Stimulated activated naive CD8-positive, alpha-beta T cell treated with anti-CD3 and anti-CD28 coated beads, Interleukin-15, amount 100 ng/mL, for 72 hours (primary cell): ENCODE results near the gene SLC9C2.
"Not testable (repeated sequence)": the region's sequence is repeated elsewhere in the genome, so short reads cannot be mapped to it uniquely, and the experiment has no call there.

Source experiments
- ATAC-seq: fragments of 150-1000 bp; cut with Tn5 transposase; 2 replicates; pipeline ENCODE4 v1.10.0; 2021; ENCODE audit warnings: mild to moderate bottlenecking, moderate library complexity
- DNase-seq, 2 donors: peaks; one replicate each; pipeline ENCODE4 v3.0.0; 2021 to 2022
- H3K27ac Mint-ChIP-seq, 2 donors: one replicate each; pipeline ENCODE4 v1.8.0; 2022; ENCODE audit warnings: mild to moderate bottlenecking in 2 of 2, mixed read lengths in 2 of 2, moderate library complexity in 2 of 2
- H3K27me3 Mint-ChIP-seq: one replicate; pipeline ENCODE4 v1.8.0; 2022; ENCODE audit warnings: mixed read lengths
- H3K4me1 Mint-ChIP-seq: one replicate; pipeline ENCODE4 v1.8.0; 2022; ENCODE audit warnings: mild to moderate bottlenecking, mixed read lengths
- H3K4me3 Mint-ChIP-seq, 2 donors: one replicate each; pipeline ENCODE4 v1.8.0; 2022; ENCODE audit warnings: mild to moderate bottlenecking in 2 of 2, mixed read lengths in 2 of 2, moderate library complexity in 1 of 2
- H3K9me3 Mint-ChIP-seq, 2 donors: one replicate each; pipeline ENCODE4 v1.8.0; 2022; ENCODE audit warnings: mixed read lengths in 2 of 2

SLC9C2 gene

DNA sequence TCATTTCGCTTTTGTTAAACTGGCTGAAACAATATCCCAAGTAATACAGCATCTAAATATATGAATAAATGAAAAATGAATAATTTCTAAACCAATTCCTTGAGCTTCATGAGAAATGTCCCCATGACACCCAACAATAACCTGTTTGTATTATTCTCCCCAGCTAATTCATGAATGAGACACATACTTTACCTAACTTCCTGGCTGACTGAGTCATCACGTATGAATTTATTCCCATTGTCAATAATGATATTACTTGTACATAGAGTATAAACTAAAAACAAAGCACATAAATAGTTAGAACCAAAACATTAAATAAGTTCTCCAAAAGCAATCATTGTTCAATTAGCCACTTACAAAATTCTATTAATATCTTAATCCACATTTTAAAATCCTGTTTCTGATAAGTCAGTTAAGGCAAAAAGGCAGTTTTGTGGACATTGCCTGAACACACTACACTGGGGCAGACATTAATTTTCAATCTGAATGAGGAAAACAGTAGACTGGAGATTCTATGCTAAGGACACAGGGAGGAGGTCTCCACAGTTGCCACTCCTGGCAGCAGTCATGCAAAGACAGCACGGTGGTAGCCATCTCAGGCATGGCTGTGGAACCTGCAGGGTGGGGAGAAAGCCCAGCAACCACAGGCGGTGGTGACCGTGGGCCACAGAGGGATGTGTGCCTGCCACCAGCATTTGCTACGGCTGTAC, 48.2 kb downstream of the SLC9C2 start:
- ATAC-seq (no peak), DNase-seq (no peak)
- H3K27ac Mint-ChIP-seq = peak overlapping the region in 1 of 2 donors; percentile 5
- H3K9me3 Mint-ChIP-seq = no peaks in the 10 kb centered on the region
- H3K4me3 Mint-ChIP-seq = no peak overlapping the region
- H3K4me1 Mint-ChIP-seq = peaks cover 63% of the 10 kb centered on the region
- no peaks in the 10 kb centered on the region for H3K27me3 Mint-ChIP-seq

DNA sequence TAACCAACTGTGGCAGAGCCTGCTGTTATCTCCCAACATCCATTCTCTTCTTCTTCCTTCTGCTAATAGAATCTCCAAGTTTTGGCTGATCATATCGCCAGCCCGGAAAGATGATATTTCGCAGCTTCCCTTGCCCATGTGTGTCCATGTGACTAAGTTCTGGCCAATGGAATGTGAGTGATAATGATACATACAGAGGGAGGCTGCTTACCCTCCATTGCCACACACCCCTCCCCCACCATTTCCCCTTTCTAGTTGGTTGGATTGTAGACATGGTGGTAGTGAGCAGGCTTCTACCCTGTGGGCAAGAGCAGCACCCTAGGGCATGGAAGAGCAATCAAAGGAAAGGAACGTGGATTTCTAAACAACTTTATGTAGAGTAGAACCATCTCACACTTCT, 48.8 kb downstream of the SLC9C2 start:
- H3K4me1 Mint-ChIP-seq = peaks cover 66% of the 10 kb centered on the region
- no peak overlapping the region for H3K27ac Mint-ChIP-seq
- ATAC-seq (no peak), DNase-seq (no peak)
- H3K9me3 Mint-ChIP-seq = no peaks in the 10 kb centered on the region
- H3K4me3 Mint-ChIP-seq = no peak overlapping the region
- H3K27me3 Mint-ChIP-seq = no peaks in the 10 kb centered on the region

DNA sequence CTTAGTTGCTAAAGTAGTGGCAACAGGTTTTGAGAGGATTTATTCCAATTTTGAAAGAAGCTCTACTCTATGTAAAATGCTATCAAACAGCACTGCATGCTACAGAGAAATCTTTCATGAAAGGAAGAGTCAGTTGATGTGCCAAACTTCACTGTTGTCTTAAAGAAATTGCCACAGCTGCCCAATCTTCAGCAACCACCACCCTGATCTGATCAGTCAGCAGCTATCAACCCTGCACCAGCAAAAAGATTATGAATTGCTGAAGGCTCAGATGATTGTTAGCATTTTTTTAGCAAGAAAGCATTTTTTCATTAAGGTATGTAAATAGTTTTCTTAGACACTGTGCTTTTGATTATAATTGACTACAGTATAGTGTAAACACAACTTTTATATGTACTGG, 49.6 kb downstream of the SLC9C2 start:
- Mint-ChIP-seq H3K4me3 (no peak overlapping the region), H3K4me1 (peaks cover 67% of the 10 kb centered on the region), H3K27me3 (no peaks in the 10 kb centered on the region), H3K9me3 (no peaks in the 10 kb centered on the region), H3K27ac (no peak overlapping the region)
- DNase-seq (no peak), ATAC-seq (no peak)

DNA sequence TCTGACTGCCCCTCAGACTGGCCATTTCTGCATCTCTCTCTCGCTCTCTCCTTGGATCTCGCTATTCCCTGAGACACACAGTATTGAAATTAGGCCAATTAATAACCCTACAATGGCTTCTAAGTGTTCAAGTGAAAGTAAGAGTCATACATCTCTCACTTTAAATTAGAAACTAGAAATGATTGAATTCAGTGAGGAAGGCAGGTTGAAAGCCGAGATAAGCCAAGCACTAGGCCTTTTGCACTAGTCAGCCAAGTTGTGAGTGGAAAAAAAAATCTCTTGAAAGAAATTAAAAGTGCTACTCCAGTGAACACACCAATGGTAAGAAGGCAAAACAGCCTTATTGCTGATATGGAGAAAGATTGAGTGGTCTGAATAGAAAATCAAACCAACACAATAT, 51.2 kb downstream of the SLC9C2 start:
- Mint-ChIP-seq H3K4me3 (peak overlapping the region; percentile 23 to 47), H3K27ac (peak overlapping the region in 1 of 2 donors; percentile 62), H3K27me3 (no peaks in the 10 kb centered on the region), H3K4me1 (peaks cover 67% of the 10 kb centered on the region), H3K9me3 (no peaks in the 10 kb centered on the region)
- ATAC-seq (peak; percentile 17), DNase-seq (no peak)

DNA sequence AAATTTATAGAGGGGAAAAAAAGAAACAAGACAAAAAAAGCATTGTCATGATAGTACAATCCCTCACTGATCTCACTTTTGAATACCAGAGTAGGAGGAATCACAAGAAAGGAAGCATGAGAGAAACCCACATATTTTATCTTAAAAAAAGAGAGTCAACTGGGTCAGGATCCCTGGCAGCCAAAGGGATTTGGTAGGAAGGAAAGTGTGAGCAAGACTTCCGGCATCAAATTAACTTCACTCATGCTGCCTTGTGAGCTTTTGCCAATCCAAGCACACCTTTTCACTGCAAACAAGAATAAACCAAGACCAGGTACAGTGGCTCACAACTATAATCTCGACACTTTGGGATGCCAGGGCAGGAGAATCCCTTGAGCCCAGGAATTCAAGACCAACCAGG, 53.1 kb downstream of the SLC9C2 start:
- no peak for DNase-seq
- Mint-ChIP-seq H3K4me3 (no peak overlapping the region), H3K27me3 (no peaks in the 10 kb centered on the region), H3K27ac (no peak overlapping the region), H3K4me1 (peaks cover 58% of the 10 kb centered on the region), H3K9me3 (no peaks in the 10 kb centered on the region)
- ATAC-seq = no peak

DNA sequence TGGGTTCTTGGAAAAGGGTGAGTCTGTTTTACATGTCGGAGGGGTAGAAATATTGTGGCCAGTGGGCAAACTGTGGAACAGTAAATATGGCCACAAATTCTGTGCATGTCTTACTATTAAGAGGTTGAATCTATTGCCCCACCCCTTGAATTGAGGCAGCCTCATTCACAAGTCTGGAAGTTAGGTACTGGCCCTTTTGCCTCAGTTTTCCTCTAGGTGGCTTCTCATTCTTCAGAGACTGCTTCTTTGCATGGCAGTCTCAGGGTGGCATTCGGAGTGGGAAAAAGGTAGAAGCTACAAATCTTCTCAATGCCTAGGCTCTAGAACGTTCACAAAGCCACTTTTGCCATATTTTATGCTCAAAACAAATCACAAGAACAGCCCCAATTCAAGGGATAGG, 57.2 kb downstream of the SLC9C2 start:
- Mint-ChIP-seq H3K4me3 (no peak overlapping the region), H3K27ac (no peak overlapping the region), H3K27me3 (no peaks in the 10 kb centered on the region), H3K9me3 (no peaks in the 10 kb centered on the region), H3K4me1 (peaks cover 24% of the 10 kb centered on the region)
- DNase-seq (no peak), ATAC-seq (no peak)

DNA sequence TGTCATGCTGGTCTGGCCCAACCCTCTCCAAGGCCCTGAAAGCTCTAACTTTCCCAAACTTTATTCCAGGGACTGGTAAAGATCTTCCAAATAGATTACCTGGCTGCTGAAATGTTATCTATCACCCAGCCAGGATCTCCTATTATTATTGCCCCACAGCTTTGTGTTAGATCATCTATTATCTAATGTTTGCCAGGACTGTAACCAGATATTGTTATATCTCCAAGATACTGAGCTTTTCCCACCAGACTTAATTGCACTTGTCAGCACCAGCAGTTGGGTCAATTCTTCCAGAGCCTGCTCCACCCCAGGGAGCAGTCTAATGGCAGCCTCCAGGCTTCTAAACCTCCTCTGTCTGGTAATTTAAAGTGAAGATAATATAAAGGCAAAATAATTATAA, 66.6 kb downstream of the SLC9C2 start:
- H3K9me3 Mint-ChIP-seq = peaks cover 5 to 7% of the 10 kb centered on the region in 2 donors
- H3K27me3 Mint-ChIP-seq = no peaks in the 10 kb centered on the region
- DNase-seq = no peak
- no peak overlapping the region for H3K27ac Mint-ChIP-seq
- H3K4me1 Mint-ChIP-seq = peaks cover 15% of the 10 kb centered on the region
- ATAC-seq = no peak
- H3K4me3 Mint-ChIP-seq = no peak overlapping the region

DNA sequence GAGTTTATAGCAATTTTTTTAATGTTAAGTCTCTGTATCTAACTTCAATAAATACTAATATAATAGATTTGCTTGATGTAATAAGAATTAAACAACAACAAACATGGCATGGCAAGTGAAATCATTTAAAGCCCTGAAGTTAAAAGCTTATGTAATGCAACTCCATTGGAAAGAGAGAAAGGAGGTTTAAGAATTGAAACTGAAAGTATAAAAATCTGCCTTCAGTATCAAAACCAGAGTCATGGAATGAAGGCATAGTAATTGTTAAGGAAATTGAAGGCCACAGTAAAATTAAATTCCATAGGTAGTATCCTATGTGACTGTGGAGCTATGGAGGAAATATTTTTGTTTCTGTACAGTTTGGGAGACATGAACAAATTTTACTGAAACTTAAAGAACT, 70.6 kb downstream of the SLC9C2 start:
- no peaks in the 10 kb centered on the region for H3K9me3 Mint-ChIP-seq
- no peak overlapping the region for H3K27ac Mint-ChIP-seq
- H3K27me3 Mint-ChIP-seq = no peaks in the 10 kb centered on the region
- peaks cover 42% of the 10 kb centered on the region for H3K4me1 Mint-ChIP-seq
- DNase-seq = no peak
- ATAC-seq = no peak
- H3K4me3 Mint-ChIP-seq = no peak overlapping the region

DNA sequence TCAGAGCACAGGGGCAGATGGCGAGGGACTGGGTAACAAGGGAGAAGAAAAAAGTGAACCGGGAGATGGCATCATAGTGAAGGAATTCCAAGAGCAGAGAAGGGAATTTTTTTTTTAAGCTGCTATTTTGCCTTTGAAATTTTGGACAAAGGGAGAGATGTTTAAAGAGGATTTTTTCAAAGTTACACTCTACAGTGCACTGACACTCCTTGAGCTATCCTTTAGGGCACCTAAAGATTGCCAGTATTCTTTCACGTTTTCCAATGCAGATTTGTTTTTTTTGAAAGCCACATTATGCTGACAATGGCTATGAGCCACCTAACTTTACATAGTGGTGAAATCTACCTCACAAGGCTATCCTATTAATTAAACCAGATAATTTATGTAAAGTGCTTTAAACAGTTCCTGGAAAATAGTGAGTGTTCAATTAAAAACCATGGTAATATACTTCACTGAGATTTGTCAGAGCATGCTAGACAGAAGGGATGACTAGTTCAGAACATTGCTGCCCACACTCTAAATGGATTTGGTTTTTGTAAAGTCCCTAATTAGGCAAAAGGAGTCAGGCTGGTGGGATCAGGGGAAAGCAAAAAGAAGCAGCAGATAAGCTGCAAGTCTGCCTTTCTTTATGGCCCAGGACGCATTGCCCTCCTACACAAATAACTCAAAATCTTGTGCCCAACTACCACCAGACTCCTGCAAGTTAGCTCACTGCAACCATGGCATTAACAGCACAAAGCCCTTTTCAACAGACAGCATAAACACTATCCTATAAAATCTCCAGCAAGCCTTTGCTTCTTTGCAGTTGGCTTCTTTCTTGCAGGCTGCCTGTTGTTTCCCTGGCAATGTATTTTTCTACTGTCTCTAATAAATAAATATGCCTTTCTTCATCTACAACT, 71.8 kb downstream of the SLC9C2 start:
- no peak for DNase-seq
- H3K27me3 Mint-ChIP-seq = no peaks in the 10 kb centered on the region
- no peak overlapping the region for H3K4me3 Mint-ChIP-seq

DNA sequence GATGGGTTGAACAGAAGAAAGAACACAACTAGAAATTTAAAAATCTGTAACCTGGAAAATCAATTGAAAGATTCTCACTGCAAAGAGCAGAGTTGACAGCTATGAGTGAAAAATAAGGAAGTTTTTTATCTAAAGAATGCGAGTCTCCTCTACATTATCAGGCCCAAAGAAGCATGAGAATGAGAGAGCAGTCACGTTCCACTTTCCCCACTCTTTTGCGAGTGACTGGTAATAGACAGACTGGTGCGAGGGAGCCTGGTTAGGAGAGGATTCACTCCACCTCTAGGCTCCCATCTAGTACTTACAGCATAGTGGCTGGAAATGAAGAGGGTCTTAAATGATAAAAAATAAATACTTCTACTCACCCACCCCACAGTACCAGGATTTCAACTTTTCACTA, 73.8 kb downstream of the SLC9C2 start:
- H3K4me1 Mint-ChIP-seq = peaks cover 51% of the 10 kb centered on the region
- H3K27ac Mint-ChIP-seq = no peak overlapping the region
- H3K9me3 Mint-ChIP-seq = peaks cover 0 to 5% of the 10 kb centered on the region in 2 donors
- H3K4me3 Mint-ChIP-seq = no peak overlapping the region
- DNase-seq (no peak), ATAC-seq (no peak)
- H3K27me3 Mint-ChIP-seq = no peaks in the 10 kb centered on the region

More for the DNA sequence above, 71.8 kb downstream of the SLC9C2 start:
- Mint-ChIP-seq H3K27ac (no peak overlapping the region), H3K4me1 (peaks cover 47% of the 10 kb centered on the region), H3K9me3 (peaks cover 0 to 4% of the 10 kb centered on the region in 2 donors)
- ATAC-seq = peak; percentile 40

DNA sequence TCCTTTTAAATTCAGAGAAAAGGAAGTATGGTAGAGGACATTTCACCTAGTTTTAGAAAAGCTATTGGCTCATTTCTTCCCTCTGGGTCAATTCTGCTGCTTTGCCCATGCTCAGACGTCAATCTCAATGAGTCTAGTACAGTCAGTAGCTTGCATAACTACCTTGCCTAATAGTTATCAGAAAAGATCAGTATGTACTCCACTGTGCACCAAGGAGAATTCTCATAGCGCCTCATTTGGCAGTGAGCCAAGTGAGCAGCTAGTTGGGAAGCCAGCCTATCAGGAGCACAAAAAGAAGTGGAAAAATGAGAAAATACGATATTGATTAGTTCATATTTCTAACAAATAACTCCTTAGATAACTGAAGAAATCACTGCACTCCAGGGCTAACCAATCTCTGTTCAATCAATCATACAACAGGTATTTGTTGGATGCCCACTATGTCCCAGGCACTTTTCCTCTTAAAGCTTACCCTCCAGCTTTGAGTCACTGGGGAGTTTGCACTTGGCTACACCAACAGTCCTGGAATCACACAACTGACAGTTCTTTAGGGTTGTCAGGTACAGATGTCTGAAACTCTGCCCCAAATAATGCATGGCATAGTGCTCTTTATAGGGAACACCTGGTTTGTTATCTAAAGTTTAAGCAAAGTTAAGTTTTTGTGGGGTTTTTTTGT, 75.6 kb downstream of the SLC9C2 start:
- no peak for DNase-seq
- Mint-ChIP-seq H3K4me3 (no peak overlapping the region), H3K27ac (no peak overlapping the region), H3K4me1 (peaks cover 47% of the 10 kb centered on the region), H3K9me3 (peaks cover 0 to 5% of the 10 kb centered on the region in 2 donors), H3K27me3 (no peaks in the 10 kb centered on the region)
- ATAC-seq = no peak

DNA sequence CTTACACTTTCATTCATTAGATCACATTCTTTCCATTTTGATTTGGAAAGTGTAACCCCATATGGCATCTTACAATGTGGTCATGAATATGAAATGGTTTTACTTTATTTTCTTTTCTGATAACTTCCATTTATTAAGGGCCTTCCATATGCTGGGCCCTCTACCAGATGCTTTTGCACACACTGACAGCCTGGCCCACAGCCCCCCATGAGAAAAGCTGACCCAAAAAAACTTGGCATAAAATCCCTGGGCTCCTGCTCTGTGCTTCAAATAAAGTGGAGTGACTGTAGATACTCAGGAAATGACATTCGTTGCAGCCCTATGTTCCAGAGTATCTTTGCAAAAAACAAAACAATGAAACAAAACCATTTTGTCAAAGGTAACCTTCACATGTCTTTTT, 76.9 kb downstream of the SLC9C2 start:
- DNase-seq = no peak
- Mint-ChIP-seq H3K27me3 (no peaks in the 10 kb centered on the region), H3K4me1 (peaks cover 33% of the 10 kb centered on the region), H3K9me3 (peaks cover 0 to 5% of the 10 kb centered on the region in 2 donors), H3K27ac (no peak overlapping the region), H3K4me3 (no peak overlapping the region)
- no peak for ATAC-seq

DNA sequence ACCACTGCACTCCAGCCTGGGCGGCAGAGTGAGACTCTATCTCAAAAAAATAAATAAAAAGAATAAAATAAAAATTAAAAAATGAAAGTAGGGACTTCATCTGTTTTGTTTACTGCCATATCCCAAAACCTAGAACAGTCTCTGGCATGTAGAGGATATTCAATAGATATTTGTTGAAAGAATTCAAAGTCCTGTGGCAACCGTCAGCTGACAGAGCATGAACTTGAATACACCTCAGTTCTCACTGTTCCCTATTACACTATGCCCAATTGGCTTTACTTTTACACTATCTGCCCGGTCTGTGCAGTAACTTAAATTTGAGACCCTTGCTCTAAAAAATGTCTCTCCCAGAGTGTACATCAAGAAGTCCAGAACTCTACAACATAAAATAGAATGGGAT, 79.5 kb downstream of the SLC9C2 start:
- Mint-ChIP-seq H3K4me3 (no peak overlapping the region), H3K27ac (no peak overlapping the region), H3K9me3 (peaks cover 0 to 5% of the 10 kb centered on the region in 2 donors), H3K4me1 (peaks cover 18% of the 10 kb centered on the region), H3K27me3 (no peaks in the 10 kb centered on the region)
- ATAC-seq = no peak
- DNase-seq = no peak

DNA sequence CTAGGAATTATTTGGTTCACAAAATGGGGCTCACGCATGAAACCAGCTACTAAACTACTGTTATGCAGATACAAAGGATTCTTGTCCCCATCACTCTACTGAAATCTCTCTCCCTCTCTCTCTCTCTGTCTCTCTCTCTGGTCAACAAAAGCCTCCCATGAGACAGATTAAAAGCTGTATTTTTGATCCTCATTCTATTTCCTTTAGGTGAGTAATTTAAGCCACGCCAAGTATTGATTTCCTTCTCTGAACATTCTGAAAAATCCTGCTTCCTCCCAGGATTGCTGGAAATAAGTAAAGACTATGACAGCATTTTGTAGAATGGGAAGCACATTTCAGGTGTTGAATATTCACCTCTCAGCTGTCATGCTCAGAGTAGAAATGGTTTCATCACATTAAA, 82.1 kb downstream of the SLC9C2 start:
- Mint-ChIP-seq H3K4me3 (no peak overlapping the region), H3K27me3 (no peaks in the 10 kb centered on the region), H3K9me3 (peaks cover 0 to 2% of the 10 kb centered on the region in 2 donors), H3K4me1 (peaks cover 9% of the 10 kb centered on the region), H3K27ac (no peak overlapping the region)
- DNase-seq (no peak), ATAC-seq (no peak)

DNA sequence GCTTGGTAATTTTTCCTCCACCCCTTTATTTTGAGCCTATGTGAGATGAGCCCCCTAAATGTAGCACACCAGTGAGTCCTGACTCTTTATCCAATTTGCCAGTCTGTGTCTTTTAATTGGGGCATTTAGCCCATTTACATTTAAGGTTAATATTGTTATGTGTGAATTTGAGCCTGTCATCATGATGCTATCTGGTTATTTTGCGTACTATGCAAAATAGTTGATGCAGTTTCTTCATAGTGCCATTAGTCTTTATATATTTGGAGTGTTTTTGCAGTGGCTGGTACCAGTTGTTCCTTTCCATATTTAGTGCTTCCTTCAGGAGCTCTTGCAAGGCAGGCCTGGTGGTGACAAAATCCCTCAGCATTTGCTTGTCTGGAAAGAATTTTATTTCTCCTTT, 88.4 kb downstream of the SLC9C2 start:
- H3K9me3 Mint-ChIP-seq = peaks cover 12 to 31% of the 10 kb centered on the region in 2 donors
- not testable (repeated sequence) for ATAC-seq, DNase-seq, H3K4me1 Mint-ChIP-seq, H3K27ac Mint-ChIP-seq, H3K27me3 Mint-ChIP-seq, H3K4me3 Mint-ChIP-seq

DNA sequence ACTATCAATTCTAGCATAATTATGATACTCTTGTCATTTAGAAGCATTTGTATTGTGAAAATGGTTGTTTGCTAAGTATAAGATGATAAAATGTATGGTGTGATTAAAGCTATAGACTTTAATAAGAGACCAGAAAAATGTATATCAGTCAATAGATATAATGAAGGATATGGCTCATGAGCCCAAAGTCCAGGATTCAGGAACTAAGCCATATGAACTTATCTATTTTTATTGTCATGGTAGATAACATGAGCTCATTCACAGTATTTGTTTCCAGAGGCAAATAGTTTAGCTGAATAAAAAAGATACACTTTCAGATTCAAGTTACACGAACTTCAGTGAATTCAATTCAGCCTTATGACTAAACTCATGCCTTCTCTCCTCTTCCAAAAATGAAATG, 93.1 kb downstream of the SLC9C2 start:
- Mint-ChIP-seq H3K27me3 (no peaks in the 10 kb centered on the region), H3K4me1 (no peaks in the 10 kb centered on the region), H3K9me3 (peaks cover 12 to 20% of the 10 kb centered on the region in 2 donors), H3K4me3 (no peak overlapping the region), H3K27ac (no peak overlapping the region)
- no peak for ATAC-seq
- no peak for DNase-seq
